ENCODE measurements around the gene S100A13.

GRCh38 chr1:153577624-153578051 lies 49.7 kb downstream of the S100A13 start:
- no peak for TF ChIP-seq CTCF (conservative IDR thresholded peaks at IDR 0.05 in 1 of 2, IDR thresholded peaks at IDR 0.05 in 1 of 2; ENCODE audit: extremely low read depth in 1 of 2, insufficient read depth in 1 of 2, low read depth in 1 of 2, low read length in 2 of 2)
- TF ChIP-seq EZH2 (IDR thresholded peaks at IDR 0.05; ENCODE audit: borderline replicate concordance, low read length) = no peak

Measured in mammary epithelial cell (primary cell).